Mesenchymal stem cell (in vitro differentiated cells and primary cell): ENCODE results near the gene PANX1.
A peak's percentile ranks its signal among the peaks of the same experiment; 100 is the strongest.

Experiments used
- DNase-seq: peaks from one replicate; pipeline ENCODE4 v3.0.0-alpha.2; 2013
- H2AFZ ChIP-seq: one replicate; pipeline ENCODE4 v1.6.1; 2013; ENCODE audit warnings: low read depth, mild to moderate bottlenecking, control low read depth, inconsistent platforms, low read length, moderate library complexity
- H2AK5ac ChIP-seq: 2 replicates; pipeline ENCODE4 v1.6.1; 2013; ENCODE audit warnings: low read length, moderate library complexity, mild to moderate bottlenecking, inconsistent platforms; ENCODE audit not compliant: severe bottlenecking
- H2BK120ac ChIP-seq: one replicate; pipeline ENCODE4 v1.6.1; 2013; ENCODE audit warnings: low read depth, mild to moderate bottlenecking, inconsistent platforms, low read length, moderate library complexity
- H2BK12ac ChIP-seq, 2 experiments: one replicate each; pipeline ENCODE4 v1.6.1; 2013; ENCODE audit warnings: inconsistent platforms in 2 of 2, low read length in 2 of 2, mild to moderate bottlenecking in 2 of 2, moderate library complexity in 2 of 2, control low read depth in 1 of 2
- H2BK15ac ChIP-seq: one replicate; pipeline ENCODE4 v1.6.1; 2013; ENCODE audit warnings: mild to moderate bottlenecking, low read depth, inconsistent platforms; ENCODE audit not compliant: poor library complexity, severe bottlenecking
- H2BK5ac ChIP-seq: 2 replicates; pipeline ENCODE4 v1.6.1; 2013; ENCODE audit warnings: low read depth, mild to moderate bottlenecking, low read length, control low read depth, inconsistent platforms; ENCODE audit not compliant: poor library complexity, severe bottlenecking
- H3K14ac ChIP-seq, 2 experiments: one replicate each; pipeline ENCODE4 v1.6.1; 2013; ENCODE audit warnings: inconsistent platforms in 2 of 2, low read length in 2 of 2, control low read depth in 1 of 2, mild to moderate bottlenecking in 1 of 2, moderate library complexity in 1 of 2
- H3K18ac ChIP-seq, 2 experiments: one replicate each; pipeline ENCODE4 v1.6.1; 2013; ENCODE audit warnings: inconsistent platforms in 2 of 2, low read length in 2 of 2, control low read depth in 1 of 2, low read depth in 1 of 2, mild to moderate bottlenecking in 1 of 2
- H3K23ac ChIP-seq, 2 experiments: one replicate each; pipeline ENCODE4 v1.6.1; 2013; ENCODE audit warnings: inconsistent platforms in 2 of 2, low read length in 2 of 2, mild to moderate bottlenecking in 2 of 2, moderate library complexity in 2 of 2, control low read depth in 1 of 2
- H3K27ac ChIP-seq: 2 replicates; pipeline ENCODE4 v1.5.1; 2013; ENCODE audit warnings: mild to moderate bottlenecking, moderate library complexity, low read length, control low read depth, inconsistent platforms; ENCODE audit not compliant: poor library complexity, severe bottlenecking
- H3K27me3 ChIP-seq, 2 experiments: 2 replicates each; pipeline versions ENCODE4 v1.6.1 to v1.7.0; 2013; ENCODE audit warnings: low read length in 2 of 2, mild to moderate bottlenecking in 2 of 2, moderate library complexity in 2 of 2, control low read depth in 1 of 2, inconsistent platforms in 1 of 2; ENCODE audit not compliant: control insufficient read depth in 1 of 2, insufficient read depth in 1 of 2
- H3K36me3 ChIP-seq, 2 experiments: 2 replicates each; pipeline versions ENCODE4 v1.6.1 to v1.7.0; 2013; ENCODE audit warnings: low read length in 2 of 2, control low read depth in 1 of 2, inconsistent platforms in 1 of 2, low read depth in 1 of 2, mild to moderate bottlenecking in 1 of 2; ENCODE audit not compliant: insufficient read depth in 2 of 2, control insufficient read depth in 1 of 2
- H3K4ac ChIP-seq, 2 experiments: one replicate each; pipeline ENCODE4 v1.6.1; 2013; ENCODE audit warnings: inconsistent platforms in 2 of 2, low read length in 2 of 2, mild to moderate bottlenecking in 2 of 2, moderate library complexity in 2 of 2, control low read depth in 1 of 2, low read depth in 1 of 2
- H3K4me1 ChIP-seq: 2 replicates; pipeline ENCODE4 v1.6.1; 2013; ENCODE audit warnings: low read depth, low read length, control low read depth; ENCODE audit not compliant: control insufficient read depth, insufficient read depth
- H3K4me2 ChIP-seq: 2 replicates; pipeline ENCODE4 v1.6.1; 2013; ENCODE audit warnings: low read length, mild to moderate bottlenecking, inconsistent platforms; ENCODE audit not compliant: poor library complexity, severe bottlenecking
- H3K4me3 ChIP-seq, 2 experiments: 2 replicates each; pipeline versions ENCODE4 v1.5.1 to v1.7.0; 2013; ENCODE audit warnings: low read length in 2 of 2, mild to moderate bottlenecking in 2 of 2, control low read depth in 1 of 2, low read depth in 1 of 2; ENCODE audit not compliant: insufficient read depth in 1 of 2
- H3K79me1 ChIP-seq: replicated peaks from 2 replicates; pipeline ENCODE4 v1.6.1; 2013; ENCODE audit warnings: mild to moderate bottlenecking, control low read depth, low read length, inconsistent platforms; ENCODE audit not compliant: poor library complexity, severe bottlenecking
- H3K9ac ChIP-seq: 2 replicates; pipeline ENCODE4 v1.7.0; 2013; ENCODE audit warnings: mild to moderate bottlenecking, low read length, moderate library complexity
- H3K9me3 ChIP-seq: 2 replicates; pipeline ENCODE4 v1.7.0; 2013; ENCODE audit warnings: mild to moderate bottlenecking, low read length; ENCODE audit not compliant: control insufficient read depth
- H4K8ac ChIP-seq: one replicate; pipeline ENCODE4 v1.6.1; 2013; ENCODE audit warnings: inconsistent platforms, mild to moderate bottlenecking, low read length, moderate library complexity
- H4K91ac ChIP-seq: one replicate; pipeline ENCODE4 v1.6.1; 2013; ENCODE audit warnings: mild to moderate bottlenecking, low read length, inconsistent platforms
- WGBS: methylation state at CpG from one replicate; pipeline ENCODE4 v1.1.7; 2013; ENCODE audit warnings: mixed read lengths; 5-methylcytosine and 5-hydroxymethylcytosine counted together

The PANX1 gene

DNA sequence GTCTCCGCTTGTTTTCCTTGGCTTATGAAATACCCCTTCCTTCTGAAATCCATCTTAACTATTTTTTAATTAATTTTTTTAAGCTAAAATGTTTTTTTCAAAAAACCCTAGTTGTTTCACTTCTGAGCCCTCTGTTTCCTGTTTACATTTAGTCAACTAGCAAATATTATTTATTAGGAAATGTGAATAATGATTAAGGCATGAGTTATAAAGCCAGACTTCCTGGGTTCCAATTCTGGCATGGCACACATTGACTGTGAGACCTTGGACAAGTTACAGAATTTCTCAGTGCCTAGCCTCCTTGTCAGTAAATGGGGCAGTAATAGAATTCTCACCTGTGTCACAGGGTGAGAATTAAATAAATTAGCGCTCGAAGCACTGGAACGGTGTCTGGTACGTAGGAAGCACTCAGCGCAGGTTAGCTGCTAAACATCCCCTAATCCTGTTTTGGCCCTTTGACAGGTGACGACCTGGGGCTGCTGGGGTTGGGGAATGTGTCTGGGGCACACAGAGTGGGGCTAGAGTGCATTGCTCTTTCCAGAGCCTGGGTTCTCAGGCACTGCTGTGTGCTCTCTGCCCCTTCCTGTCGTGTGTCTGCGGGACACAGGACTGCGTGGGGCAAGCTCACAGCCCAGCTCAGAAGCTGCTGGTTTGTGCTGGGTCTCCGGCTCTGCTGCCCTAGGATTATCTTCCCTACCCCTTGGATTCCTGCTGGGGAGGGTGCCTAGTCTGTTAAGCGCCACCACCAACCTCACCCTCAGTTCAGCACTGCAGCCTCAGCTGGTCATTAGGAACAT lies 13.1 kb downstream of the PANX1 start:
- Histone ChIP-seq H3K79me1 (peaks cover 29% of the 10 kb centered on the region), H3K27ac (no peak overlapping the region), H3K4ac (peak overlapping the region in 1 of 2 experiments; percentile 85), H3K9ac (no peak overlapping the region), H2AK5ac (no peak overlapping the region), H3K4me1 (peaks cover 23% of the 10 kb centered on the region), H3K23ac (peak overlapping the region in 1 of 2 experiments; percentile 60), H4K91ac (peak overlapping the region; percentile 92), H2BK120ac (no peak overlapping the region), H2BK12ac (peak overlapping the region; percentile 69 to 73), H3K18ac (peak overlapping the region; percentile 80 to 87), H2AFZ (no peak overlapping the region), H3K27me3 (no peaks in the 10 kb centered on the region), H3K4me3 (no peak overlapping the region), H3K36me3 (peaks cover 0 to 3% of the 10 kb centered on the region in 2 experiments), H2BK15ac (no peak overlapping the region), H4K8ac (peak overlapping the region; percentile 66), H3K14ac (no peak overlapping the region), H3K9me3 (no peaks in the 10 kb centered on the region), H2BK5ac (no peak overlapping the region), H3K4me2 (no peak overlapping the region)
- 47% methylated on average over 9 of the region's 12 CpGs for WGBS
- no peak for DNase-seq

DNA sequence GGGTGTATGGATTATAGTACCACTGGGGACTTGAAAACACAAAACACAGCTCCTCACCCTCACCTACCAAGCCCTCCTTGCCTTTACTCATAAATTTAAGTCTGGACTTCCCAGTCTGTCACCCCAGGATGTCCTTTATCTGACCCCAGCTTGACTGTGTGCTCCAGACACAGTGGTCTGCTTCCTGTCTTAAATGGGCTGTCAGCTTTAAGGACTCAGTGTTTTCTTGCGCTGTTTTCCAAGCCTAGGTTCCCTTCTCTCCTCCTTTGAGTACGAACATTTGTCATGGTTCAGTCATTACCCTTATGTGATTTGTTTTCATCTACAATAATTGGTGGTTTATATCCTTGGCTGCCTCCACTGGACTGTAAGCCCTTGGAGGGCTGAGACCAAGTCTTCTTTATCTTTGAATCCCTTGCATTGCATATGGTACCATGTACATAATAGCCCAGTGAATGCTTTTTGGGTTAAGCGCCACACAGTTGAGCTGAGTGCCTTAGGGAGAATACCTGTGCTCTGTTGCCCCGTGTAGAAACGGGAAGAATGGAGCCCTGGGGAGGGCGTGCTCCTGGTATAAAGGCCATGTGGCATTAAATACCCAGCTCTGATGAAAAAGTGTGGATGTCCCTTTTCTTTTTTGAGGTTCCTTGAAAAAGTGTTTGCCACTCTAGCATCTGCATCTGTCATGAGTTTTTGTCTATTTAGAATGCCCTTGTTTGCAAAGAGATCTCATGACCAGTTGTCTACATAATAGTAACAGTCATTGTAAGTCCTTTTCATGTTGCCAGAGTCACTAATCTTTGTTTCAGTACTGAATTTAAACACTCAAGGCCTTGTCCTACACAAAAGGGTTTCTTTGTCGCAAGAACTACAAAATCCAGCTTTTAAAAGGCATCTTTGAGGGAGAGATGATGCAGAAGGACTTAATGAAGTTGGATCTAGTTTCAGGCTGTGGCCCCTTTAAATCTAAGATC lies 14.0 kb downstream of the PANX1 start:
- DNase-seq: peak; percentile 80
- Histone ChIP-seq H4K8ac (peak overlapping the region; percentile 66), H3K4me3 (no peak overlapping the region), H2BK15ac (no peak overlapping the region), H2BK5ac (no peak overlapping the region), H3K4ac (peak overlapping the region in 1 of 2 experiments; percentile 85), H2BK12ac (peak overlapping the region in 1 of 2 experiments; percentile 69), H3K9me3 (no peaks in the 10 kb centered on the region), H3K4me2 (no peak overlapping the region), H3K9ac (no peak overlapping the region), H3K27me3 (no peaks in the 10 kb centered on the region), H3K18ac (peak overlapping the region; percentile 80 to 87), H3K36me3 (peaks cover 0 to 3% of the 10 kb centered on the region in 2 experiments), H3K14ac (no peak overlapping the region), H3K79me1 (peaks cover 29% of the 10 kb centered on the region), H3K4me1 (peaks cover 20% of the 10 kb centered on the region), H2BK120ac (no peak overlapping the region), H3K23ac (peak overlapping the region in 1 of 2 experiments; percentile 60), H4K91ac (peak overlapping the region; percentile 92), H2AK5ac (no peak overlapping the region), H2AFZ (no peak overlapping the region), H3K27ac (no peak overlapping the region)
- WGBS: 80% methylated on average over 5 of the region's 7 CpGs

DNA sequence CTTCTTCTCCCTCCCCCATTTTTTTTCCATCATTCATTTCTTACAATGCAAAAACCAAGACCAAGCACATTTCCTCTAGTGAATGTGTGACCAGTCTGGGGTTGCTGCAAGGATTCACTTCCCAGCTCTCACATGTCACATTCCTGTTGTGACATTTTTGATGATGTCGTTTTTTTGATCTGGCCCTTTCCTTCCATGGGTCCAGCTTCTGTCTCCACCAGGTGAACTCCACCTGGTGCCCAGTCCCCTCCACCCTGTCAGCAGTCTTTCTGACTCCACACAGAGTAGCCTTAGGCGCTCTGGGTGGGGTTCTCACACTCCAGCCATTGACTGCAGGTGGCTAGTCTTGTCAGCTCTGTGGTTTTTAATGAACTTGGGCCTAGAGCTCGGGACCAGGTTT lies 15.6 kb downstream of the PANX1 start:
- no peak overlapping the region for H2BK120ac ChIP-seq

More for the DNA sequence above, 15.6 kb downstream of the PANX1 start:
- Histone ChIP-seq H3K9ac (no peak overlapping the region), H4K8ac (no peak overlapping the region), H2BK15ac (no peak overlapping the region), H3K27ac (no peak overlapping the region), H3K18ac (no peak overlapping the region), H4K91ac (no peak overlapping the region), H2BK5ac (no peak overlapping the region), H3K36me3 (peaks cover 0 to 3% of the 10 kb centered on the region in 2 experiments), H3K23ac (peak overlapping the region in 1 of 2 experiments; percentile 42), H3K4me1 (peaks cover 23% of the 10 kb centered on the region), H2AFZ (no peak overlapping the region), H3K79me1 (peaks cover 30% of the 10 kb centered on the region), H3K14ac (no peak overlapping the region), H2AK5ac (peak overlapping the region; percentile 15), H3K4ac (no peak overlapping the region), H3K4me2 (no peak overlapping the region), H2BK12ac (peak overlapping the region; percentile 6 to 10), H3K4me3 (no peak overlapping the region), H3K9me3 (no peaks in the 10 kb centered on the region), H3K27me3 (no peaks in the 10 kb centered on the region)
- peak; percentile 42 for DNase-seq
- 95% methylated on average over 3 of the region's 3 CpGs for WGBS
